Kidney (tissue), 14 donors: Measurements from ENCODE around the gene C2orf81. TPM values are rescaled to one million over a fixed set of nuclear protein-coding genes. Genes with fewer than 3 reads are reported as not detected.

Source experiments
- DNase-seq, 5 donors: peaks; one replicate each; pipeline ENCODE4 v3.0.0-alpha.2; 2013 to 2020
- FAIRE-seq: peaks from 2 replicates; lab custom pipeline; 2012; peaks lifted over from hg19 to GRCh38; lab: Jason Lieb, UNC
- H3K27ac ChIP-seq, 2 donors: one replicate each; pipeline ENCODE4 v1.7.0; 2013; ENCODE audit warnings: low read depth in 2 of 2, low read length in 2 of 2, inconsistent platforms in 1 of 2
- H3K27me3 ChIP-seq: one replicate; pipeline ENCODE4 v1.7.1; 2013; ENCODE audit warnings: low read length, inconsistent platforms; ENCODE audit not compliant: control insufficient read depth, insufficient read depth
- H3K36me3 ChIP-seq, 3 donors: one replicate each; pipeline versions ENCODE4 v1.7.0 to v1.7.1; 2013; ENCODE audit warnings: low read length in 3 of 3, control low read depth in 1 of 3, inconsistent platforms in 1 of 3; ENCODE audit not compliant: insufficient read depth in 3 of 3, control insufficient read depth in 2 of 3
- H3K4me1 ChIP-seq, 3 donors: one replicate each; pipeline versions ENCODE4 v1.7.0 to v1.7.1; 2013; ENCODE audit warnings: low read length in 3 of 3, inconsistent platforms in 1 of 3, low read depth in 1 of 3; ENCODE audit not compliant: control insufficient read depth in 2 of 3, insufficient read depth in 2 of 3
- H3K4me3 ChIP-seq, 3 donors: one replicate each; pipeline versions ENCODE4 v1.7.0 to v1.8.1; 2013; ENCODE audit warnings: low read length in 3 of 3, control low read depth in 1 of 3, inconsistent platforms in 1 of 3
- H3K9ac ChIP-seq, 3 donors: one replicate each; pipeline versions ENCODE4 v1.7.0 to v1.7.1; 2013; ENCODE audit warnings: low read length in 3 of 3, control low read depth in 1 of 3, inconsistent platforms in 1 of 3
- H3K9me3 ChIP-seq, 3 donors: one replicate each; pipeline versions ENCODE4 v1.7.0 to v1.7.1; 2013; ENCODE audit warnings: low read length in 3 of 3, control low read depth in 1 of 3, inconsistent platforms in 1 of 3; ENCODE audit not compliant: control insufficient read depth in 2 of 3, insufficient read depth in 1 of 3
- intact Hi-C: fragments of 100-400 bp; cut with DNase I; formaldehyde crosslinking; loops from one replicate; pipeline ENCODE4 v1.11.1; 2022
- polyA plus RNA-seq: library from polyadenylated mRNA; stranded (reverse); fragments of 350-450 nt; fragmentation: Illumina TruSeq; extraction: RNeasy Lipid Tissue Mini Kit (QIAGEN cat#74804); gene quantifications from one replicate; pipeline ENCODE4 v1.2.3, GENCODE V29; 2014; ENCODE audit warnings: low read depth, low replicate concordance; ENCODE audit not compliant: insufficient read depth
- total RNA-seq: library from RNA; stranded (reverse); fragmentation: NEBNext Ultra II Directional; extraction: Animal tissue kit (Norgen Biotek cat#: 25700); gene quantifications from one replicate; pipeline ENCODE4 v1.2.1, GENCODE V29; 2021
- TF ChIP-seq, protein P1 (sequence below): IDR thresholded peaks from 3 replicates; pipeline ENCODE4 v1.5.1; 2012; ENCODE audit warnings: mild to moderate bottlenecking, moderate library complexity, borderline replicate concordance; ENCODE audit not compliant: insufficient read depth; ENCODE audit errors: extremely low read depth
- donor health status: control.
- donor health status: control.
- donor health status: control.
- donor health status: control.
- donor health status: control.
- donor health status: DM: yes; HTN: yes; CAD: no.
- donor health status: Normal renal cell carcinoma (clear cell type).

Gene C2orf81
- total and polyA plus RNA-seq, 2 donors from 2014 or later, result 8.8 to 11.6 TPM

DNA sequence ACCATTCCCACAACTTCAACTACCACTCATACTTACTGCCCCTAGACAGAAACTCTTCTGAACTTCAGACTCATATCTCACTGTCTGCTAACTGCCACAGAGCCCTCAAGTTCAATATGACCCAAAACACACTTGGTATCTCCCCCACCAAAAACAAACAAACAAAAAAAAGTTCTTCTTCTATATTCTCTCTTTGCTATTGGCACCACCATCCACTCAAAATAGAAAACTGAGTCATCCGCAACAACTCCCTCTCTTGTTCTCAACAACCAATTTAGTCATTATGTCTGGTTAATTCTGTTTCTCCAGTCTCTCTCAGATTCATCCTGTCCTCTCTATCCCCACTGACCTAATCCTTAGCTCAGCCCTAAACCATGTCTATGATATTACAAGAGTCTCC, 34.1 kb downstream of the C2orf81 start:
- Histone ChIP-seq H3K4me3 (no peak overlapping the region), H3K27ac (no peak overlapping the region), H3K27me3 (no peaks in the 10 kb centered on the region), H3K9me3 (no peaks in the 10 kb centered on the region), H3K4me1 (peaks cover 8 to 13% (median 9%) of the 10 kb centered on the region in 3 donors), H3K9ac (no peak overlapping the region), H3K36me3 (no peaks in the 10 kb centered on the region)
- intact Hi-C loops, result no loop called here
- DNase-seq (no peak), FAIRE-seq (no peak)
- TF ChIP-seq, protein P1, sequence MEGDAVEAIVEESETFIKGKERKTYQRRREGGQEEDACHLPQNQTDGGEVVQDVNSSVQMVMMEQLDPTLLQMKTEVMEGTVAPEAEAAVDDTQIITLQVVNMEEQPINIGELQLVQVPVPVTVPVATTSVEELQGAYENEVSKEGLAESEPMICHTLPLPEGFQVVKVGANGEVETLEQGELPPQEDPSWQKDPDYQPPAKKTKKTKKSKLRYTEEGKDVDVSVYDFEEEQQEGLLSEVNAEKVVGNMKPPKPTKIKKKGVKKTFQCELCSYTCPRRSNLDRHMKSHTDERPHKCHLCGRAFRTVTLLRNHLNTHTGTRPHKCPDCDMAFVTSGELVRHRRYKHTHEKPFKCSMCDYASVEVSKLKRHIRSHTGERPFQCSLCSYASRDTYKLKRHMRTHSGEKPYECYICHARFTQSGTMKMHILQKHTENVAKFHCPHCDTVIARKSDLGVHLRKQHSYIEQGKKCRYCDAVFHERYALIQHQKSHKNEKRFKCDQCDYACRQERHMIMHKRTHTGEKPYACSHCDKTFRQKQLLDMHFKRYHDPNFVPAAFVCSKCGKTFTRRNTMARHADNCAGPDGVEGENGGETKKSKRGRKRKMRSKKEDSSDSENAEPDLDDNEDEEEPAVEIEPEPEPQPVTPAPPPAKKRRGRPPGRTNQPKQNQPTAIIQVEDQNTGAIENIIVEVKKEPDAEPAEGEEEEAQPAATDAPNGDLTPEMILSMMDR, result no peak

DNA sequence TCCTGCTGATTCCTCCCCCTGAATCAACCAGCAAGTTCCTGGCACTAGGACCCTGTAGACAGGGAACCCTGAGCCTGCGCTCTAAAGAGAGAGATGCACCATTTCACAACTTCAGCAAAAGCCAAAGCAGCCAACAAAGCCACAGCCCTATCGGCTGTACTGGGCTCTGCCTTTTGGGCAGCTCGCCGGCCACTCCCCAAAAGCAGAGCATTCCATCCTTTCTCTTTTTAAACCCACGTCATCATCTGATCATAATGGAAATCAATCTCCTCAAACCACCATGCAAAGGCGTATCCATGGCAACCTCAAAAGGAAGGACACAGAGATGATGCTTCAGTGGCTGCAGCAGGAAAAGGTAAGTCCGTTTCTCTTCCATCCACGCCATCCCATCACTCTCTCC, 36.0 kb downstream of the C2orf81 start:
- Histone ChIP-seq H3K27me3 (no peaks in the 10 kb centered on the region), H3K4me1 (peaks cover 6 to 11% (median 7%) of the 10 kb centered on the region in 3 donors), H3K9ac (no peak overlapping the region), H3K27ac (no peak overlapping the region), H3K9me3 (no peaks in the 10 kb centered on the region), H3K4me3 (no peak overlapping the region), H3K36me3 (no peaks in the 10 kb centered on the region)
- intact Hi-C loops, result no loop called here
- FAIRE-seq (no peak), DNase-seq (peak in 1 of 5 donors; percentile 12)
- TF ChIP-seq, protein P1, result no peak

DNA sequence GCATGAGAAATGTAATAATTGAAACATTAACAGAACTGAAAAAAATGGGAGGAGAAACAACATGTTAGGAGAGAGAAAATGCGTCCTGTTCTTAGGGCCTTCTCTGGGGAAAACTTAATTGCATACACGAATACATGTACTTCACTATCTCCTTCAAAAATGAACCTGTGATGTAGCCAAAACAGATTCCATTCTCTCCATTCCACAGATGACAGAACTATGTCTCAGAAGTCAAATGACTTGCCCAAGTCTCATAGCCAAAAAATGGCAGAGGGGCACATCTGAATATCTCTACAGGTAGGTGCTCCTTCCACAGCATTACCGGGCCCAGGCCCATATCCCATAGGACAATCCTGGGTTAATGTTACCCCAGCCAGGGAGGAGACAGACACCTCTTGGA, 37.4 kb downstream of the C2orf81 start:
- Histone ChIP-seq H3K27me3 (no peaks in the 10 kb centered on the region), H3K4me3 (no peak overlapping the region), H3K27ac (no peak overlapping the region), H3K9me3 (no peaks in the 10 kb centered on the region), H3K9ac (no peak overlapping the region), H3K36me3 (no peaks in the 10 kb centered on the region), H3K4me1 (peaks cover 0 to 12% (median 3%) of the 10 kb centered on the region in 3 donors)
- DNase-seq (no peak), FAIRE-seq (no peak)
- TF ChIP-seq, protein P1, result no peak
- intact Hi-C loops, result no loop called here

DNA sequence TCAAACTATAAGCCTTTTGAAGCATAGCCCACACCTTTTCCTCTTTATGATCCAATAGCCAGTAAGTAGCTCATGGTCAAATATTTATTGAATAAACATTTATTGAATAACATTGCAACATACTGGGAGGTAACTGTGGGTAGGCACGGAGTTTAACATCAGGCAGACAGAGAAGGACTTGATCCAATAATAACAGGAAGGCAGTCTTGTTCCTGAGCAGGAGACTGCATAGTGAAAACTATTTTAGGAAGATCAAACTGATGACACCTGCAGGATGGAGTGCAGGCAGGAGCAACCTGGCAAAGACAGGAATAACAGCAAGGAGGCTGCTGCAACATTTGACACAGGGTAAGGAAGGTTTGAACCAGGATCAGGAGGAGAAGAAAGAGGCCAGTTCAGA, 38.2 kb downstream of the C2orf81 start:
- no peak overlapping the region for H3K9ac ChIP-seq
- intact Hi-C loops, result no loop called here
- H3K36me3 ChIP-seq, result no peaks in the 10 kb centered on the region
- FAIRE-seq (no peak), DNase-seq (no peak)
- H3K4me1 ChIP-seq, result peaks cover 0 to 8% (median 3%) of the 10 kb centered on the region in 3 donors
- TF ChIP-seq, protein P1, result no peak
- no peaks in the 10 kb centered on the region for H3K27me3 ChIP-seq
- H3K27ac ChIP-seq, result no peak overlapping the region
- H3K9me3 ChIP-seq, result no peaks in the 10 kb centered on the region
- no peak overlapping the region for H3K4me3 ChIP-seq
